HS-5 (cell line): ENCODE data around the gene IGF1R.
A peak's percentile ranks its signal among the peaks of the same experiment; 100 is the strongest.
"Not testable (repeated sequence)": the region's sequence is repeated elsewhere in the genome, so short reads cannot be mapped to it uniquely, and the experiment has no call there.

Experiments used
- DNase-seq: peaks from one replicate; pipeline ENCODE4 v3.0.0-alpha.2; 2012; ENCODE audit warnings: low read depth

Gene IGF1R

GRCh38 chr15:98647774-98648653 is at the start of gene IGF1R:
TSS of gene IGF1R (plus strand) at chr15:98648539. CDS start at chr15:98649582, 1,043 bp downstream.
- DNase-seq: no peak

GRCh38 chr15:98599909-98600691 is 48.2 kb upstream of the IGF1R start:
- DNase-seq: no peak

- no peak for DNase-seq
Measured at GRCh38 chr15:98604983-98605382, 43.4 kb upstream of the IGF1R start.

GRCh38 chr15:98609144-98609852 is 39.0 kb upstream of the IGF1R start:
- peak; percentile 65 for DNase-seq

GRCh38 chr15:98610991-98611390 is 37.3 kb upstream of the IGF1R start:
- DNase-seq: no peak

- DNase-seq: no peak
Measured at GRCh38 chr15:98611808-98612207, 36.5 kb upstream of the IGF1R start.

- DNase-seq: no peak
Measured at GRCh38 chr15:98612490-98613110, 35.7 kb upstream of the IGF1R start.

GRCh38 chr15:98614681-98615080 is 33.7 kb upstream of the IGF1R start:
- no peak for DNase-seq

- DNase-seq: no peak
Measured at GRCh38 chr15:98616397-98616796, 31.9 kb upstream of the IGF1R start.

- no peak for DNase-seq
Measured at GRCh38 chr15:98617328-98617980, 30.9 kb upstream of the IGF1R start.

- not testable (repeated sequence) for DNase-seq
Measured at GRCh38 chr15:98618576-98618975, 29.8 kb upstream of the IGF1R start.

- no peak for DNase-seq
Measured at GRCh38 chr15:98620020-98620419, 28.3 kb upstream of the IGF1R start.

GRCh38 chr15:98621021-98621420 is 27.3 kb upstream of the IGF1R start:
- no peak for DNase-seq

GRCh38 chr15:98625614-98626013 is 22.7 kb upstream of the IGF1R start:
- DNase-seq: no peak

GRCh38 chr15:98626153-98626552 is 22.2 kb upstream of the IGF1R start:
- no peak for DNase-seq

- DNase-seq: no peak
Measured at GRCh38 chr15:98628216-98628615, 20.1 kb upstream of the IGF1R start.

- no peak for DNase-seq
Measured at GRCh38 chr15:98635848-98636247, 12.5 kb upstream of the IGF1R start.

GRCh38 chr15:98643115-98643514 is 5.2 kb upstream of the IGF1R start:
- DNase-seq: no peak

GRCh38 chr15:98646546-98647025 is 1.8 kb upstream of the IGF1R start:
- no peak for DNase-seq

- no peak for DNase-seq
Measured at GRCh38 chr15:98647026-98647773, 1.1 kb upstream of the IGF1R start.
